Coronary artery (tissue), 2 donors: ENCODE measurements around the gene CEACAM16.

Source experiments
- DNase-seq: peaks from one replicate; pipeline ENCODE4 v3.0.0-alpha.2; 2017; ENCODE audit warnings: low spot score
- H3K27ac ChIP-seq, 2 donors: fragments of 200-600 bp; sonication (generic); one replicate each; pipeline ENCODE4 v1.5.1; 2016 to 2019
- H3K4me3 ChIP-seq: fragments of 200-600 bp; sonication (generic); 2 replicates; pipeline ENCODE4 v1.5.1; 2016; ENCODE audit warnings: mild to moderate bottlenecking, moderate library complexity
- TF ChIP-seq, protein P1 (sequence below): fragments of 200-600 bp; sonication (generic); IDR thresholded peaks from one replicate; pipeline ENCODE4 v1.5.1; 2019; ENCODE audit warnings: antibody characterized with exemption

CEACAM16 gene

DNA sequence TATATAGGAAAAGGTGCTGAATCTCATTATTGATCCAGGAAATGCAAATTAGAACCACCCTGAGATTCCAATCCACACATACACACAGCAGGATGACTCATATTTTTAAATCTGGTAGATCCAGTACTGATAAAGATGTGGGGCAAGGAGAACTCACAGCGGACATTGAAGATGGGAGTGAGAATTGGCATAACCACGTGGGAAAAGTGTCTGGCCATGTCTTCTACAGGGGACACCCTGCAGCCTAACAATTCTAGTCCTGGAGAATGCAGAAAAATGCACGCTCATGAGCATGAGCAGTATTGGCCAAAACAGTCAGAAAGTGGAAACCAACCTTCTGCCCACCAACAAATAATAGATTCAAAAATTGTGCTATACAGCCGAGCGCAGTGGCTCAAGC lies 36.1 kb downstream of the CEACAM16 start:
- TF ChIP-seq, protein P1, sequence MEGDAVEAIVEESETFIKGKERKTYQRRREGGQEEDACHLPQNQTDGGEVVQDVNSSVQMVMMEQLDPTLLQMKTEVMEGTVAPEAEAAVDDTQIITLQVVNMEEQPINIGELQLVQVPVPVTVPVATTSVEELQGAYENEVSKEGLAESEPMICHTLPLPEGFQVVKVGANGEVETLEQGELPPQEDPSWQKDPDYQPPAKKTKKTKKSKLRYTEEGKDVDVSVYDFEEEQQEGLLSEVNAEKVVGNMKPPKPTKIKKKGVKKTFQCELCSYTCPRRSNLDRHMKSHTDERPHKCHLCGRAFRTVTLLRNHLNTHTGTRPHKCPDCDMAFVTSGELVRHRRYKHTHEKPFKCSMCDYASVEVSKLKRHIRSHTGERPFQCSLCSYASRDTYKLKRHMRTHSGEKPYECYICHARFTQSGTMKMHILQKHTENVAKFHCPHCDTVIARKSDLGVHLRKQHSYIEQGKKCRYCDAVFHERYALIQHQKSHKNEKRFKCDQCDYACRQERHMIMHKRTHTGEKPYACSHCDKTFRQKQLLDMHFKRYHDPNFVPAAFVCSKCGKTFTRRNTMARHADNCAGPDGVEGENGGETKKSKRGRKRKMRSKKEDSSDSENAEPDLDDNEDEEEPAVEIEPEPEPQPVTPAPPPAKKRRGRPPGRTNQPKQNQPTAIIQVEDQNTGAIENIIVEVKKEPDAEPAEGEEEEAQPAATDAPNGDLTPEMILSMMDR, result no peak
- DNase-seq, result no peak
- H3K27ac ChIP-seq, result no peak overlapping the region
- no peak overlapping the region for H3K4me3 ChIP-seq

DNA sequence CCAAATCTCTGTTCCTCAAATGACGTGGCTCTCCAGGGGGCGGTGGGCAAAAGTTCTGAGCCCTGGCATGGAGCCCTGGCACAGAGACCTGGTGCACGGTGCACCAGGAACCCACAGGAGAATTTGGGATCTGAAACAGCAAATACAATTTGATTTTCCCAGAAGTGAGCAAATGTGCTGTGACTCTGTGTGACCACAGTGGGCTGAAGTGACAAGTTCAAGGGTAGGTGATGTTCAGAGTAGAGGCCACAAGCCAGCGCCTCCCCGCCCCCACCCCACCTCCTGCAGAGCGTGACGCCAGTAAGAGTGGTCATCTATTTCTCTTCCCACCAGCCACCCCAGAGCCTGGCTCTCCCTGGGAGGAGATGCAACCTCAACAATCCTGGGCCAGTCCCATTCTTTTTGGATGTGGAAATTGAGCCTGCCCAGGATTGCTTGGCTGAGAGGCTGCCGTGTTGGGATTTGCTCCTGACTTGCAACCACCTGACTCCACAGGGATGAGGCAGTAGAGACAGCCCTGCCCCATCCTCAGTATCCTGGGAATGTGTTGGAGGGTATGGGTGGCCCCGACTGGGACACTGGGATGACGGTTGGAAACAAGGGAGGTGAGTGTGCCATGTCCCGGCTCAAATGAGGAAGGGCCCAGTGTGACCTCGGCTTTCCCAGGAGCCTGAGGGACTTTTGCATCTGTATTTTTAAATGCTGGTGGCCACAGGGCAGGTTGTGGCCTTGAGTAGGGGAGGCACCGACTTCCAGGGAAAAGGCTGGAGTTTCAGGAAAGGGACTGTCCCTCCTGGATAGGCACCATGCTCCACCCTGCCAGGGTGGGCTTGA lies 38.5 kb downstream of the CEACAM16 start:
- no peak overlapping the region for H3K4me3 ChIP-seq
- TF ChIP-seq, protein P1, result no peak
- DNase-seq, result no peak
- no peak overlapping the region for H3K27ac ChIP-seq

DNA sequence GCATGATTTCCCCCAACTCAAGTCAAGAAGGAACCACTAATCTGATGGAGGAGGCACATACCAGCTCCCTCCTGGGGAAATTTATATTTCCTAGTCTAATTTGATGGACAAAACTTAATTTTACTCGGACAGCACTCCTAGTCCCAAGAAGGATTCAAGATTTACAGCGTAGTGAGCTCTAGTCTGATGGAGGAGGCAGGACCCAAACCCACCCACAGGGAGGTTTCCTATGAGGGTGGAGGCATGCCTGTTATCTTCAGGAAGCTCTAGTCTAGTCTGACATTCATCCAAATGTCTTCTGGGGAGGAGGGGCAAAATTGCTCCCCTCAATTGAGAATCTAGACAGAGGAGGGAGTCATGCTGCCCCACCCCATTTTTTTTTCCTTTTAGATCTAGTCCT lies 39.2 kb downstream of the CEACAM16 start:
- no peak for DNase-seq
- TF ChIP-seq, protein P1, result no peak
- H3K4me3 ChIP-seq, result no peak overlapping the region
- no peak overlapping the region for H3K27ac ChIP-seq

DNA sequence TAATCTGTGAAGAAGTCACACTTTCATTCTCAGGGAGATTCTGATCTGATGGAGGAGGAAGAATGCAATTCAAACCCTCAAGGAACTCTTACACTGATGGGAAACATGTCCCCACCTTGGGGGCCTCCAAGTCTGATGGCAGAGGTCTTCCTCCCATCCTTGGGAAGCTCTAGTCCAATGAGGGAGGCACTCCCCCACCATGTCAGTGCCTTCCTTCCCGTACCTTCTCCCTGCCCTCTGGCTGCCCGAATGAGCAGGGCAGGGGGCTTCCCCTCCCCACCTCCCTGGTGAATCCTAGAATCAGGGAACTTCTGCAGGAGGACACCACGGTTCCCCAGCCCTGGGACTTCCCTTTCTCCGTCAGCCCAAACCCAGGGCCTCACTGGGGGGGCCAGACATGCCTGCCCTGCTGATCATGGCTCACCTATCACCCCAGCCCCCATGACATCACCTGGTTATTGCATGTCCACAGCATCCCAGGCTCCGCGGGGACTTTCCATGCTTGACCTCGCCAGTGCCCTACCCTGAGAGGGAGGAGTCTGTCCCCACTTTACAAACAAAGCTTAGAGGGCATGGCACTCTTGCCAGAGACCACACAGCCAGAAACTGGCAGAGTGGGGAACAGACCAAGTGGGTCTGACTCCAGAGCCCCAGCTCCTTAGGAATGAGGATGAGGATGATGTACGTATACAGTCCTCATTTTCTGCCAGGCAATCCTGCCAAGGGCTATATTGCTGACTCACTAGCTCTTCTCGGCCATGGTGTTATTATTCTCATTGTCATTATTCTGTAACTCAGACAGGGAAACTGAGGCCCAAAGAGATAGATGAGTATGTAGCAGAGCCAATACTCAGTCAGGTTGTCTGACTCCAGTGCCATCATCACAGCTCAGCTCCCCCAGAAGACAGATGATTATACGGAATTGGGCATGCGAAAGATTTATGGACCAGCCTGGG lies 39.9 kb downstream of the CEACAM16 start:
- TF ChIP-seq, protein P1, result no peak
- no peak for DNase-seq
- H3K4me3 ChIP-seq, result no peak overlapping the region
- no peak overlapping the region for H3K27ac ChIP-seq

DNA sequence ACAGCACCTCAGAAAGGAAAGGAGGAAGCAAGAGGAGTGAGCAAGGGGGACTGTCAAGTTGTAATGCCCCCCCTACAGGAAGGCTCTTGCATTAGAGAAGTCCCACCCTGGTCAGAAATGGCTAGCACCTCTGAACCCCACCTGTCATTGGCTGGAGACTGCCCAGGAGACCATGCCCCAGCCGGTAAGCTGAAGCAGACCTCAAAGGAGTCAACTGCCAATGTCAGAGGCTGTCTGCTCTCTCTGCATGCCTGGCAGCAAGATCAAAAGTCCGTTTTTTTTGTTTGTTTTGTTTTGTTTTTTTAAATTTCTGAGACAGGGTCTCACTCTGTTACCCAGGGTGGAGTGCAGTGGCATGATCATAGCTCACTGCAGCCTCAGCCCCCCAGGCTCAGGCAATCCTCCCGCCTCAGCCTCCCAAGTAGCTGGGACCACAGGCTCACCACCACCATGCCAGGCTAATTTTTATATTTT lies 41.4 kb downstream of the CEACAM16 start:
- TF ChIP-seq, protein P1, result no peak

DNA sequence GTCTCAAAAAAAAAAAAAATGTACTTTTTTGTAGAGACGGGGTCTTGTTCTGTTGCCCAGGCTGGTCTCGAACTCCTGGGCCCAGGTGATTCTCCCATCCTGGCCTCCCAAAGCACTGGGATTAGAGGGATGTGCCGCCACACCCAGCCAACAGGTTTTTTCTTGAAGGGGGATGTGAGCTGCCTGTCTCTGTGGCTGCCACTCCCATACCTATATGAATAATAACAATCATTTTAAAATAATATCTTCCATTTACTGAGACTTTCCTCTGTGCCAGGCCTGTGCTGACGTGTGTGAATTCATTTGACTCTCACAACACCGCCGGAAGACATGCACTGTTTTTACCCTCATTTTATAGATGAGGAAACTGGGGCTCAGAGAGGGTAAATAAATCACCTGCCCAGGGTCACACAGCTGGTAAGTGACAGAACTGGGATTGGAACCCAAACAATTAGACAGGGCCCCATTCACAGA lies 42.3 kb downstream of the CEACAM16 start:
- TF ChIP-seq, protein P1, result no peak
- peak overlapping the region; percentile 24 for H3K4me3 ChIP-seq
- peak overlapping the region; percentile 81 to 93 for H3K27ac ChIP-seq
- DNase-seq, result no peak

More for the DNA sequence above, 41.4 kb downstream of the CEACAM16 start:
- H3K4me3 ChIP-seq, result no peak overlapping the region
- H3K27ac ChIP-seq, result no peak overlapping the region
- DNase-seq, result no peak
